B cell (primary cell): ENCODE data around the gene AK8. TPM values are rescaled to one million over a fixed set of nuclear protein-coding genes. Genes with fewer than 3 reads are reported as not detected.

Source experiments
- ATAC-seq: fragments of 200-7000 bp; cut with Tn5 transposase; one replicate; pipeline ENCODE4 v1.10.0; 2021; ENCODE audit warnings: low read depth, mild to moderate bottlenecking, moderate number of reproducible peaks, moderate library complexity
- CTCF ChIA-PET: fragments of 350-600 bp; sonication (Branson Sonifier 250); formaldehyde crosslinking; loops from one replicate; lab custom pipeline; 2021; ENCODE audit warnings: antibody characterized with exemption, inconsistent platforms; lab: Charles Lee
- POLR2A ChIA-PET: fragments of 350-600 bp; sonication (Branson Sonifier 250); formaldehyde crosslinking; loops from one replicate; lab custom pipeline; 2021; ENCODE audit warnings: antibody characterized with exemption; lab: Charles Lee
- DNase-seq: peaks from one replicate; pipeline ENCODE4 v3.0.0; 2013
- H2AFZ ChIP-seq: 2 replicates; pipeline ENCODE4 v1.6.1; 2012; ENCODE audit warnings: mild to moderate bottlenecking, low read depth, low read length; ENCODE audit not compliant: insufficient read depth, poor library complexity, severe bottlenecking
- H3K27ac ChIP-seq, 2 donors: 1 replicate in 1 of 2; 2 replicates in 1 of 2; pipeline ENCODE4 v1.5.1; 2012 to 2013; ENCODE audit warnings: low read length in 2 of 2, mild to moderate bottlenecking in 2 of 2, moderate library complexity in 1 of 2
- H3K27me3 ChIP-seq, 4 experiments: fragments of 200-600 bp in 1 of 4; sonication (generic) in 1 of 4; replicated peaks in 1 of 4; 1 replicate in 2 of 4; 2 replicates in 2 of 4; pipeline versions ENCODE4 v1.6.1 to v1.7.0; 2013 to 2016; ENCODE audit warnings: low read length in 3 of 4, mild to moderate bottlenecking in 2 of 4, mixed read lengths in 1 of 4, moderate library complexity in 1 of 4; ENCODE audit not compliant: insufficient read depth in 4 of 4, control insufficient read depth in 3 of 4; ENCODE audit errors: control extremely low read depth in 1 of 4
- H3K36me3 ChIP-seq, 2 experiments: replicated peaks in 1 of 2; 1 replicate in 1 of 2; 2 replicates in 1 of 2; pipeline versions ENCODE4 v1.6.1 to v1.7.1; 2013; ENCODE audit warnings: low read length in 1 of 2; ENCODE audit not compliant: insufficient read depth in 2 of 2, control insufficient read depth in 1 of 2; ENCODE audit errors: control extremely low read depth in 1 of 2, extremely low read depth in 1 of 2
- H3K4me1 ChIP-seq, 2 donors: fragments of 200-600 bp in 1 of 2; sonication (generic) in 1 of 2; 1 replicate in 1 of 2; 2 replicates in 1 of 2; pipeline versions ENCODE4 v1.5.1 to v1.6.1; 2013 to 2017; ENCODE audit warnings: low read length in 2 of 2; ENCODE audit not compliant: control insufficient read depth in 2 of 2, insufficient read depth in 2 of 2
- H3K4me2 ChIP-seq: replicated peaks from 2 replicates; pipeline ENCODE3; 2012; ENCODE audit warnings: mild to moderate bottlenecking, low read depth, low read length; ENCODE audit not compliant: poor library complexity, severe bottlenecking
- H3K4me3 ChIP-seq, 5 experiments: fragments of 200-600 bp in 1 of 5; sonication (generic) in 1 of 5; 1 replicate in 3 of 5; 2 replicates in 2 of 5; pipeline versions ENCODE4 v1.5.1 to v1.7.0; 2011 to 2016; ENCODE audit warnings: low read length in 4 of 5, mild to moderate bottlenecking in 4 of 5, low read depth in 2 of 5, control low read depth in 1 of 5, moderate library complexity in 1 of 5; ENCODE audit not compliant: insufficient read depth in 1 of 5; ENCODE audit errors: control extremely low read depth in 1 of 5, extremely low read depth in 1 of 5
- H3K79me2 ChIP-seq: fragments of 200-600 bp; sonication (generic); one replicate; pipeline ENCODE4 v1.6.0; 2016; ENCODE audit warnings: low read length; ENCODE audit not compliant: control insufficient read depth, insufficient read depth
- H3K9ac ChIP-seq: fragments of 200-600 bp; sonication (generic); 2 replicates; pipeline ENCODE4 v1.6.1; 2017; ENCODE audit warnings: mild to moderate bottlenecking, low read length, moderate library complexity
- H3K9me3 ChIP-seq, 3 donors: one replicate each; pipeline versions ENCODE4 v1.6.1 to v1.7.1; 2013; ENCODE audit warnings: low read length in 2 of 3; ENCODE audit not compliant: control insufficient read depth in 2 of 3, insufficient read depth in 1 of 3; ENCODE audit errors: control extremely low read depth in 1 of 3
- H4K20me1 ChIP-seq: 2 replicates; pipeline ENCODE4 v1.6.0; 2012; ENCODE audit warnings: mild to moderate bottlenecking, low read length; ENCODE audit not compliant: insufficient read depth, control insufficient read depth, poor library complexity, severe bottlenecking
- H3K27ac Mint-ChIP-seq: one replicate; pipeline ENCODE4 v1.8.0; 2021; ENCODE audit warnings: mixed read lengths
- H3K27me3 Mint-ChIP-seq: one replicate; pipeline ENCODE4 v1.8.0; 2021; ENCODE audit warnings: mixed read lengths
- H3K4me1 Mint-ChIP-seq: one replicate; pipeline ENCODE4 v1.8.0; 2021; ENCODE audit warnings: mixed read lengths
- H3K4me3 Mint-ChIP-seq: one replicate; pipeline ENCODE4 v1.8.0; 2021; ENCODE audit warnings: mixed read lengths
- H3K9me3 Mint-ChIP-seq: one replicate; pipeline ENCODE4 v1.8.0; 2022; ENCODE audit warnings: mixed read lengths; ENCODE audit not compliant: insufficient read depth
- CTCF ChIP-seq: fragments of 200-600 bp; IDR thresholded peaks from one replicate; pipeline ENCODE4 v1.8.0; 2022; ENCODE audit warnings: antibody characterized with exemption, mild to moderate bottlenecking
- EZH2 ChIP-seq: IDR thresholded peaks from 2 replicates; pipeline ENCODE4 v1.6.1; 2012; ENCODE audit warnings: borderline replicate concordance, low read depth, mild to moderate bottlenecking, moderate library complexity, low read length; ENCODE audit not compliant: insufficient read depth, poor library complexity, severe bottlenecking
- WGBS: methylation state at CpG from one replicate; pipeline ENCODE4 v1.1.5; 2013; ENCODE audit warnings: missing lambda C conversion rate; ENCODE audit not compliant: insufficient coverage; 5-methylcytosine and 5-hydroxymethylcytosine counted together
- intact Hi-C: fragments of 100-400 bp; cut with micrococcal nuclease; formaldehyde crosslinking; loops from one replicate; pipeline ENCODE4 v1.10.0; 2022
- polyA plus RNA-seq: library from polyadenylated mRNA; depleted of rRNA; stranded (reverse); fragments of >200 nt; gene quantifications from 2 replicates; pipeline ENCODE4 v1.2.3, GENCODE V29; 2012
- total RNA-seq, 2 donors: library from RNA; stranded (reverse); fragments of 120-200 nt in 1 of 2; gene quantifications; 1 replicate in 1 of 2; 2 replicates in 1 of 2; pipeline versions ENCODE4 v1.2.3 to v1.2.4, GENCODE V29; 2013 to 2022

Gene AK8
- total and polyA plus RNA-seq, 2 donors (not counting 1 experiment from before 2014, with no cell fraction given) = 1.9 to 8.6 TPM

GRCh38 chr9:132910376-132910775 lies 32.3 kb upstream of the AK8 start:
- DNase-seq (no peak), ATAC-seq (no peak)
- Mint-ChIP-seq H3K4me3 (no peak overlapping the region), H3K9me3 (no peaks in the 10 kb centered on the region), H3K27me3 (no peaks in the 10 kb centered on the region), H3K27ac (no peak overlapping the region), H3K4me1 (no peaks in the 10 kb centered on the region)
- Histone ChIP-seq H3K4me2 (no peak overlapping the region), H3K36me3 (peaks cover 0 to 51% of the 10 kb centered on the region in 2 experiments), H4K20me1 (no peaks in the 10 kb centered on the region), H3K4me1 (no peaks in the 10 kb centered on the region), H3K4me3 (no peak overlapping the region), H3K79me2 (no peaks in the 10 kb centered on the region), H3K27me3 (no peaks in the 10 kb centered on the region), H2AFZ (no peak overlapping the region), H3K9me3 (no peaks in the 10 kb centered on the region), H3K27ac (no peak overlapping the region), H3K9ac (no peak overlapping the region)
- no peak for TF ChIP-seq EZH2
- TF ChIP-seq CTCF = no peak
- CTCF ChIA-PET = interaction anchor here (1.8 kb wide), 1 partner anchor 9 kb away, joined by 5 read pairs; no protein-coding TSS in a partner anchor
- POLR2A ChIA-PET = interaction anchor here (0.7 kb wide), 1 partner anchor 15 kb away, joined by 3 read pairs; no protein-coding TSS in a partner anchor
- intact Hi-C loops = no loop called here
- WGBS = 92% methylated on average over 5 of the region's 6 CpGs

- intact Hi-C loops = loop anchor here (10.0 kb wide), 1 partner anchor 235 kb away; the partner anchor contains the start of gene GTF3C4
- Mint-ChIP-seq H3K27me3 (no peaks in the 10 kb centered on the region), H3K27ac (no peak overlapping the region), H3K4me1 (no peaks in the 10 kb centered on the region), H3K9me3 (no peaks in the 10 kb centered on the region), H3K4me3 (no peak overlapping the region)
- Histone ChIP-seq H3K27me3 (no peaks in the 10 kb centered on the region), H3K79me2 (no peaks in the 10 kb centered on the region), H3K9me3 (no peaks in the 10 kb centered on the region), H3K27ac (no peak overlapping the region), H3K4me2 (no peak overlapping the region), H3K4me3 (no peak overlapping the region), H4K20me1 (no peaks in the 10 kb centered on the region), H3K36me3 (peaks cover 0 to 60% of the 10 kb centered on the region in 2 experiments), H3K4me1 (no peaks in the 10 kb centered on the region), H2AFZ (no peak overlapping the region), H3K9ac (no peak overlapping the region)
- TF ChIP-seq CTCF = no peak
- no peak for TF ChIP-seq EZH2
- ChIA-PET CTCF (interaction anchor here (2.2 kb wide), 1 partner anchor 9 kb away, joined by 7 read pairs; no protein-coding TSS in a partner anchor), POLR2A (no interaction called here)
- no peak for DNase-seq
- no peak for ATAC-seq
- WGBS = 88% methylated on average over 1 of the region's 2 CpGs
These were observed 31.2 kb upstream of the AK8 start for GRCh38 chr9:132909311-132909710.
